LoVo (cell line): ENCODE measurements around the gene TMEM53.

Experiments
- DNase-seq: peaks from one replicate; pipeline ENCODE4 v3.0.0-alpha.2; 2016; ENCODE audit warnings: low spot score

The TMEM53 gene

DNA sequence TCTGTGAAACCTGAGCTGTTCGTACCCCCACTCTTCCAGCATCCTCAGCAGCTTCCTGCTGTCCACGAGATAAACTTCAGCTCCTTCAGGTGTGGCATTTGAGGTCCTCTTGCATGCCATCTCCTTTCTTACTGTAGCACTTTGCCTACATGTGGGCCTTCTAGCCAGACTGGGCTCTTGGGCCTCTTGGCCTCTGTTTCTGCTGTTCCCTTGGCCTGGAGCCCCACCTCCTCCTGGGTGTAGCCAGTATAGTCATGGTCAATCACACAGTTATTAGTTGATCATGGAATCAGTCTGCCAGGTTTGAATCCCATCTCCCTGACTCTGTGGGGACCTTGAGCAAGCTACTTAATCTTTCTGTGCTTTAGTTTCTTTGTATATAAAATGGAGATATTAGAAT lies 26.4 kb downstream of the TMEM53 start:
- no peak for DNase-seq

DNA sequence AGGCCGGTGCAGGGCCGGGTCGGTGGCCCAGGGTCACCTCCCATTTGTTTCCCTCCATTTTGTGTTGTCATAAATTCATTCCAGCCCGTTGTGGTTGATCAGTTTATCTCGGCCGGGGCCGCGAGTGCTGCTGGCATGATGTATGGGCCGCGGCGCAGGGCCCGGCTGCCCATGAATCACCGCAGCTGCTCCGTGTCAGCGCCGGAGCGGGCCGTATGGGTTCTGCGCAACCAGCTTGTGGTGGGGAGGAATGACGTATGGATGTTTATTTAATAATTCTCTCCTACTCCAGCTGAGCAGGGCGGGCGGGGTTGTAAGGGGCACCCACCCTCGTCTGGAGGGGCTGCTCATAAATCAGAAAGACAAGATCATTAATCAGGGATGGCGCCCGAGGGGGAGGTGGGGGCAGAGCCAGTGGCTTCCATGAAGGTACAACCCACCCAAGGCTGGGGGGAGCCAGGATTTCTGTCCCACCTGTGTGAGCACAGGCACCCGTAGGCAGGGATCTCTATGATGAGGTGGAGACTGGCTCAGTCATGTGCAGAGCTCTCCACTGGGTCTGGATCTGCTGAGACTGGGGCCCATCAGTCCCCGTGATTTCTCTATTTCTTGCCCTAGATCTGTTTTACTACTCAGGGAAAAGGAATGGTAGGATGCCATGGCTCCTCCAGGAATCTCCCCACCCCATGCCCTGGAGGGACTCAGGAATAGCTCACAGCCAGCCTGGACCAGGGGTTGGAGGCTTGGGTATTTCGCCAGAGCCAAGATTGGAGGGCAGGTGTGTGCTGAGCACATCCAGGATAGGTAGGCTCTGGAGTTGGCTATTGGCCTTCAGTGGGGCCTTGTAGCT lies 27.8 kb downstream of the TMEM53 start:
- no peak for DNase-seq

DNA sequence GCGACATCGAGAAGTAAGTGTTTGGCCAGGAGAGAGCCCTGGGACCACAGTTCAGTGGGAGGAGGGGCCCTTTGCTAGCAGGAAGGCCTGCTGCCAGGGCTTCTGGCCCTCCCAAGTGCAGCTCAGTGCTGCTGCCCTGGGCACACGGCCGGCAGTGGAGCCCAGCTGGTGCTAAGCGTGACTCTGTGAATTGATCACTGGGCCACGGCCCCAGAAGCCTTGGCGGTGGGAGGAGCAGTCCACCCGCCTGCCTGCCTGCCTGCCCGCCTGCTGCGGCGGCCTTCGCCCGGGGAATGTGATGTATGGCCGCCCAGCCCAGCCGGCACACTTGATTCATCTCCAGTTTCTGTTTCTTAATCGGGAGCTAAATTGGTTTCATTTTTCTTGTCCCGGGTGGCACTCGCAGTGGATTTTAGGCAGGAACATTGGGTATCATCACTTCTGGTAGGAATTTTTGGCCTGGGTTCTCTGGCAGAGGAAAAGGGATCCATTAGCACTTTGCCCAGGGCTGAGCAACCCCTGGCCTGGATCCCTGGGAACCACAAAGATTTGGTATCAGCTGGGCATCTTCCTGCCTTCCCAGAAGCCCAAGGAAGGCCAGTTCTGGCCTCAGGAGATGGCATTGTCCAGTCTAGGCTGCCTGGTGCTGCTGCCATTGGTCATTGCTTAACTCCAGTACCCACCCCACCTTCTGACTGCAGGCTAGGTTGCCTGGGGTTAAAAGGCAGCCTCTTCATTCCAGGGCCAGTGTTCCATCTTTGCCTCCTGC lies 28.6 kb downstream of the TMEM53 start:
- DNase-seq, result no peak

- DNase-seq, result no peak
Measured at GRCh38 chr1:44644806-44645205, 29.5 kb downstream of the TMEM53 start.

DNA sequence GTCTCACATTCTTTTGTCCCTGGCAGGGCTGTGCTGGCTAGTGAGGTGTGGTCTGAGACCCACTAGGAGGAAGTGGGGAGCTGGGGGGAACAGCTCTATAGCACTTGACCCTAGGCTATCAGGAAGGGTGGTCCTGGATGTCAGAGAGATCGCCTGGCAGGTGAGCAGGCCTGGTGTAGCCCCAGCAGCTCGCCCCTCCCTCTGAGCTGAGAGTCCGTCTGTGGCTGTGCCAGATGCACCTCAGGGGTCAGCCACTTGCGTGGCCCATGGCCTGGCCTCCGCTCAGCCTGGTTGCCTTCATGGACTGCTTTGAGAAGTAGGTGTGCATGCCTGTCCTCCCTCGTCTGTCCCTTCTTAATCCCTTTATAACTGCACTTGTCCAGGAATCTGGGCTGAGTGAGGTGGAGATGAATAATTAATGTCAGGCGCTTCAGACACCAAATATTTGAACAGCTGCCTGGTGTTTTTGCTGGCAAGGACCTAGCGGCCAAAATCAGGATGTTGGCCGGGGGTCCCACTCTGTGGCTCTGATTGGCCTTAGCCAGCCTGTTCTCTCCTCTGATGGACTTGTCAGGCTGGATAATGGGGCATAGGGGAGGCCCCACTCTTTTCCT lies 30.5 kb downstream of the TMEM53 start:
- no peak for DNase-seq

GRCh38 chr1:44642925-44643324 lies 31.4 kb downstream of the TMEM53 start:
- no peak for DNase-seq

DNA sequence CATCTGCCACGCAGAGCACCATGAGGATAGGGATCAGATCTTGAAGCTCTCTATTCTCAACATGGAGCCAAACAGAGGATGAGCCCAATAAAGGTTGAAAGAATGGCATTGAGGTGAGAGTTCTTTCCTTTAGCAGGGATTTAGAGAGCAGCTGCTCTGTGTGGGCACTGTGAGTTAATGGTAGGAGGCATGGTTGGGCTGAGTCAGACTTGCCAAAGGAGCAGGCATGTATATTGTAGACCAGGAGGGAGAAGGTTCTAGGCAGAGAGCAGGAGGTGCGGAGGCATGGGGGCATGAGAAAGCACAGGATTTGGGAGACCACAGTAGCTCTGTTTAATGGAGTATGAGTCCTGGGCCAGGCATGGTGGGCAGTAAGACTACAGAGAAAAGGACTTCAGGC lies 32.0 kb downstream of the TMEM53 start:
- DNase-seq, result no peak

GRCh38 chr1:44641126-44642102 lies 32.9 kb downstream of the TMEM53 start:
- DNase-seq, result no peak

DNA sequence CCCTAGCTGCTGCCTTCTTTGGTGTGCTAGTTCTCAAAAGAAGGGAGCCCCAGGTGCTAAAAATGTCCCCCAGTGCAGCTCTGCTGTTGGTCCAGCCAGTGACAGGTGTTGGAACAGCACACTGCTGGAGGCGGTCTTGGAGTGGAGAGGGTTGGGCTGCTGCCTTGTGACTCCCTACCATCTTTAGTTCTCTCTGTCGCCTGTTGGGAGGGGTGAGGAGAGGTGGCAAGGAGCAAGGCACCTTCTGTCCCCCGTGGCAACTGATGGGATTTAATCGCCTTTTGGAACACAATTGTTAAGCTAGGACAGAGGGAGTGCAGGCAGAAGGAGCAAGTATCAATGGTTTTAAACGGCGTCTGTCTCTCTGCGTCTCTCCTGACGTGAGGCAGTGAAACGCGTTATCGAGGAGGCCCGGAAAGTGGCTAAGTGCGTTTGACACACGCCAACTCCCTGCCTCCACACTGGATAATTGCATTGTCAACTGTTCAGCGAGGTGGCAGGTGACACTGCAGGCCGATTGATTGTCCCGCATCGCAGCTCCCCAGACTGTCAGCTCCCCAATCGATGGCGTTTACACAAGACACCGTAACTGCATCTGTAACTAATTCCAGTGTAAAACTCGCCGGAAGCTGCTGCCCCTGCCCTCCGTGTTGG lies 34.0 kb downstream of the TMEM53 start:
- no peak for DNase-seq

DNA sequence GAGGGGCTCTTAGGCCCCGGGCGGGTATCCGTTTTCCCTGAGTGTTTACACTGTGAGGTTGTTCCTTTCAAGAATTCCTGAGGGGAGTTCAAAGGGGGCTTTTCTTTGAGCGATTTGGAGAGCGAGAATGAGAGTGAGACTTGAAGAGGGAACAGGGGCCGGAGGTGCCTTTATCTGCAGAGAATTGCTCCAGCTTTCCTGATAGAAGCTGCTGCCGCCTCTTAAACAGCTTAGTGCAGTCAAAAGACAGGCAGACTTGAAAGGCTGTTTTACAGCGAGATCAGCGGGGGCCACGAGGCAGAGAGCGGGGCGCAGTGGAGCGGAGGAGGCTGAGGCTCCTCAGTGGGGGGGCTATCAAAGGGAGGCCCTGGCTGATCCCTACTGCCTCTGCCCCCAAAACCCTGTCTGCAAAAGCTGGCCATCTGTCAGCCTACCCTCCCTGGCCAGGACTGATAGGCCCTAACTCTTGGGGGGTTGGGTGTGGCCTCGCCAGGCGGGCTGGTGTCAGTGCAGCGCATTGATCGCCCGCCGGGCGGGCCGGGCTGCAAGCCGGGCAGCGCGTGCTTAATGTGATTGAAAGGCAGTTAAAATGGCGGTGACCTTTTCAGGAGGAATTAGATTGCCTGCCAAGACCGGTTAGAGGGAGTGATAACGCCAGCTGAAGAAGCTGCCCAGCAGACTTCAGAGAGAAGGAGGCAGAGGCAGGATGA lies 36.4 kb downstream of the TMEM53 start:
- no peak for DNase-seq

DNA sequence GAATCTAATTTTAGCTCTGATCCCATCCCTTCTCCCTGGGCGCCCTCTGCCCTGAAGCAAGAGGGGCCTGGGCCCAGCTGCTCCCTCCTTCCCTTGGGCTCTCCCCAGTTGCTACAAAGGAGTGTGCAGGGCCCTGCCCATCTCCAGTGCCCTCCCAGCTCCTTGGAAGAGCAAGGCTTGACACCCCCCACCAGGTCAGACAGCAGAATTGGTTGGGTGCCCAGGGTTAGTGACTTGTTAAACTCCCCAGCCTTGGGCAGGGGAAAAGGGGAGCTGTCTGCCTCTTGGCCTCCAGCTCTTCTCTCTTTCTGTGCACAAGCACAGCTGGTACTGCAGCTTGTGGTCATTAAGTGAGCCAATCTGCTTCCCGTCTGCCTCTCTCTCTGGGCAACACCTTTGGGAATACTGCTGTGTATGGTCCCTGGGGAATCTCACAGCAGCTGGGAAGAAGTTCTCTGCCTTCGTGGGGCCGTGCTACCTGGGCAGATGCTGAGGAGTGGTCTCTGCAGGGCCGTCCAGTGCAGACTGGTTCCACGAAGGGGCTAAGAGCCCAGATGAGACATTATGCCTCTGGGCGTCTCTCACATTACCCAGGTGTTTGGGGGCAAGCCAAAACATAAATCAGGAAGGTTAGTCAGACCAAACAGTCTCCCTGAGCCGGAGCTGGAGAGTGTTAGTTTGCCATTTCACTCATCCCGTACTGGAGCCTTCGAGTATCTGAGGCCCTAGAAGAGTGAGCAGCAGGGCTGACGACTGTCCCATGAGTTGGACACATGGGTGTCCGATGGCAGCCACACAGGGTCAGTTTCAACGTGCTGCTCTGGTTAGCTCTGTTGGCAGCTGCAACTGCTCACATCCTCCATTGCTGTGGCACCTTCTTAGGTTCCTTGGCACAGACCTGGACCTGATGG lies 37.3 kb downstream of the TMEM53 start:
- DNase-seq, result no peak

GRCh38 chr1:44636083-44636687 lies 38.1 kb downstream of the TMEM53 start:
- no peak for DNase-seq

- no peak for DNase-seq
Measured at GRCh38 chr1:44635439-44635838, 38.8 kb downstream of the TMEM53 start.

GRCh38 chr1:44634606-44635189 lies 39.6 kb downstream of the TMEM53 start:
- no peak for DNase-seq

DNA sequence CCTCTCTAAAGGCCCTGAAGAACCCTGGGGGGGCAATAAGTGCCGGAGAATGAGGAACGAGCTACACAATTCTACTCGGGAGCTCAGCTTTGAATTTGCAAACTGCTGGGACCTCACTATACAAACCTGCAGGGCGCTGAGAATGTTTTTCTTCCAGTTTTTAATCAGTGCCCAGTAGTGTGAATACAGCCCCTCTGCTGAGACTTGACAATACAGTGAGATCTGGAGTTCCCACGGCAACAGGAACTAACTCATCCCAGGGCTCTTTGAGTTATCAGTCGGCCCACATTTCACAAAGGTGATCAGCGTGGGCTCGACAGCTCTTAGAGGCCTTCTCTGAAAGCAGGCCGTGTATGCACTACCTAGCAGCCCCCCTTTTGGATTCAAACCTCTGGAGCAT lies 41.7 kb downstream of the TMEM53 start:
- DNase-seq, result no peak

GRCh38 chr1:44631647-44632539 lies 42.4 kb downstream of the TMEM53 start:
- DNase-seq, result peak; percentile 87

DNA sequence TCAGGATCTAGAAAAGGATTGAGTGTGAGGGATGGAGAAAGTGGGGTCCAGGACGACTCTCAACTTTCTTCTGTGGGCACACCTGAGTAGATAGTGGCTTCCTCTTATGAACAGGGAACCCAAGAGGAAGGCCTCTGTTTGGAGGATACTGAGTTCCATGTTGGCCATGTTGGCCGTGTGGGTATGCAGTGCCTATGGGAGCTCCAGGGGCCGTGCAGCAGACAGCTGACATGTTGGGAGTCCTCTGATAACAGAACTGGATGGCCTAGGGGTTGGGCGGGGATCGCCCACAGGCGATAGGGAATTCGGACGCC lies 43.0 kb downstream of the TMEM53 start:
- no peak for DNase-seq

DNA sequence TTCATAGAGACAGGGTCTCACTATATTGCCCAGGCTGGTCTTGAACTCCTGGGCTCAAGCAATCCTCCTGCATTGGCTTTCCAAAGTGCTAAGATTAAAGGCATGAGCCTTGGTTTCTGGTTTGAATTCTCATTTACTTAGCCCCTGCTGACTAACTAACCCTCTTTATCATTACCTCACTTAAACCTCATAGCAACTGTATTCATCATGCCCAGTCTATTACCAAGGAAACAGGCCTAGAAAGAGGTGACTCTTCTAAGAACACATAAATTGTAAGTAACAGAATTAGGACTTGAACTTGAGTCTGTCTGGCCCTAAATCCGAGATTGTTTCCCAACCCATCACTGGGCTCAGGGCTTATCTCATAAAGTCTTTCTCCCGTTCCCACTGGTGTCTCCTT lies 44.2 kb downstream of the TMEM53 start:
- no peak for DNase-seq
